HepG2 (cell line): ENCODE results near the gene FBLL1. TPM values are rescaled to one million over a fixed set of nuclear protein-coding genes. Genes with fewer than 3 reads are reported as not detected.

Experiments used
- AHR ChIP-seq: IDR thresholded peaks from 2 replicates; pipeline ENCODE4 v1.6.1; 2018; ENCODE audit warnings: missing genetic modification reagents, missing compliant biosample characterization
- FOXA1 ChIP-seq, 2 experiments: fragments of 450-650 bp in 1 of 2; sonication (generic) in 1 of 2; formaldehyde crosslinking in 1 of 2; IDR thresholded peaks; 2 replicates each; pipeline versions ENCODE4 v1.4.0 to v1.6.1; 2016 to 2020; ENCODE audit warnings: missing genetic modification reagents in 1 of 2
- JUNB ChIP-seq: sonication (generic); formaldehyde crosslinking; IDR thresholded peaks from 2 replicates; pipeline ENCODE4 v1.8.0; 2022; ENCODE audit warnings: missing genetic modification reagents, mild to moderate bottlenecking, borderline replicate concordance
- JUND ChIP-seq: sonication (generic); formaldehyde crosslinking; IDR thresholded peaks from 2 replicates; pipeline ENCODE4 v1.8.0; 2022; ENCODE audit warnings: mild to moderate bottlenecking, missing genetic modification reagents
- MBD4 ChIP-seq: IDR thresholded peaks from 2 replicates; pipeline ENCODE4 v1.6.1; 2012; ENCODE audit warnings: low read length, inconsistent platforms, borderline replicate concordance
- MXD4 ChIP-seq: IDR thresholded peaks from 2 replicates; pipeline ENCODE4 v1.6.1; 2016; ENCODE audit warnings: mild to moderate bottlenecking, missing biosample characterization, missing genetic modification reagents
- ONECUT2 ChIP-seq: sonication (generic); formaldehyde crosslinking; IDR thresholded peaks from 2 replicates; pipeline ENCODE4 v1.4.0; 2020; ENCODE audit warnings: missing genetic modification reagents
- SCMH1 ChIP-seq: sonication (generic); formaldehyde crosslinking; IDR thresholded peaks from 2 replicates; pipeline ENCODE4 v1.9.0; 2021; ENCODE audit warnings: missing genetic modification reagents, mild to moderate bottlenecking, borderline replicate concordance
- SP4 ChIP-seq: sonication (generic); formaldehyde crosslinking; IDR thresholded peaks from 2 replicates; pipeline ENCODE4 v1.8.1; 2023; ENCODE audit warnings: mild to moderate bottlenecking, missing genetic modification reagents
- STAT5B ChIP-seq: sonication (generic); formaldehyde crosslinking; IDR thresholded peaks from 2 replicates; pipeline ENCODE4 v1.4.0; 2020; ENCODE audit warnings: missing genetic modification reagents
- XBP1 ChIP-seq: sonication (generic); formaldehyde crosslinking; IDR thresholded peaks from 2 replicates; pipeline ENCODE4 v1.5.0; 2020; ENCODE audit warnings: missing genetic modification reagents
- ZFY ChIP-seq: sonication (generic); formaldehyde crosslinking; IDR thresholded peaks from 2 replicates; pipeline ENCODE4 v1.4.0; 2020; ENCODE audit warnings: missing genetic modification reagents
- ZFYVE20 ChIP-seq: sonication (generic); formaldehyde crosslinking; IDR thresholded peaks from 2 replicates; pipeline ENCODE4 v1.8.0; 2023; ENCODE audit warnings: low read depth, mild to moderate bottlenecking, moderate library complexity, missing genetic modification reagents, borderline replicate concordance
- ZNF232 ChIP-seq: sonication (generic); formaldehyde crosslinking; IDR thresholded peaks from 2 replicates; pipeline ENCODE4 v1.4.0; 2020; ENCODE audit warnings: missing genetic modification reagents, borderline replicate concordance
- ZNF451 ChIP-seq: sonication (generic); formaldehyde crosslinking; IDR thresholded peaks from 2 replicates; pipeline ENCODE4 v1.5.0; 2020; ENCODE audit warnings: mild to moderate bottlenecking, missing genetic modification reagents
- ZNF607 ChIP-seq: sonication (generic); formaldehyde crosslinking; IDR thresholded peaks from 2 replicates; pipeline ENCODE4 v1.5.1; 2020; ENCODE audit warnings: missing genetic modification reagents, mild to moderate bottlenecking, borderline replicate concordance
- ZNF709 ChIP-seq: sonication (generic); formaldehyde crosslinking; IDR thresholded peaks from 2 replicates; pipeline ENCODE4 v1.5.0; 2020; ENCODE audit warnings: mild to moderate bottlenecking, missing genetic modification reagents
- ZNF792 ChIP-seq: IDR thresholded peaks from 2 replicates; pipeline ENCODE4 v1.6.1; 2016
- ZNF839 ChIP-seq: sonication (generic); formaldehyde crosslinking; IDR thresholded peaks from 2 replicates; pipeline ENCODE4 v1.4.0; 2020; ENCODE audit warnings: missing genetic modification reagents, mild to moderate bottlenecking, borderline replicate concordance
- polyA plus RNA-seq, 8 experiments: library from polyadenylated mRNA; depleted of rRNA in 3 of 8; stranded (reverse) in 7 of 8; unstranded in 1 of 8; fragments of >200 nt; fragmentation: Illumina TruSeq in 4 of 8; extraction: Trizol in 4 of 8; gene quantifications; 2 replicates each; pipeline versions ENCODE4 v1.2.1 to v1.2.3, GENCODE V29; 2011 to 2016; ENCODE audit warnings: low read depth in 4 of 8, missing spikeins in 1 of 8, mixed read lengths in 1 of 8; ENCODE audit not compliant: insufficient read depth in 1 of 8
- total RNA-seq, 5 experiments: library from RNA; depleted of rRNA; stranded (reverse); fragments of >200 nt; fragmentation: Illumina TruSeq; extraction: Trizol; gene quantifications; 2 replicates each; pipeline ENCODE4 v1.2.3, GENCODE V29; 2016; ENCODE audit warnings: low read depth in 1 of 5
- TF ChIP-seq, protein P1 (sequence below): sonication (generic); formaldehyde crosslinking; IDR thresholded peaks from 2 replicates; pipeline ENCODE4 v1.4.0; 2020; ENCODE audit warnings: missing genetic modification reagents
- TF ChIP-seq, protein P2 (sequence below): sonication (generic); formaldehyde crosslinking; IDR thresholded peaks from 2 replicates; pipeline ENCODE4 v1.5.0; 2020; ENCODE audit warnings: mild to moderate bottlenecking, missing genetic modification reagents, moderate library complexity
- TF ChIP-seq, protein P3 (sequence below): sonication (generic); formaldehyde crosslinking; IDR thresholded peaks from 2 replicates; pipeline ENCODE4 v1.4.0; 2020; ENCODE audit warnings: missing genetic modification reagents, low read depth, mild to moderate bottlenecking, borderline replicate concordance
- TF ChIP-seq, protein P4 (sequence below): IDR thresholded peaks from 2 replicates; pipeline ENCODE4 v1.6.1; 2016; ENCODE audit warnings: missing genetic modification reagents, missing compliant biosample characterization

Gene FBLL1
- total and polyA plus RNA-seq, 2 of the 13 experiments (the other 11 are each of a cell fraction or from before 2014, with no cell fraction given), result 0.17 to 0.18 TPM

DNA sequence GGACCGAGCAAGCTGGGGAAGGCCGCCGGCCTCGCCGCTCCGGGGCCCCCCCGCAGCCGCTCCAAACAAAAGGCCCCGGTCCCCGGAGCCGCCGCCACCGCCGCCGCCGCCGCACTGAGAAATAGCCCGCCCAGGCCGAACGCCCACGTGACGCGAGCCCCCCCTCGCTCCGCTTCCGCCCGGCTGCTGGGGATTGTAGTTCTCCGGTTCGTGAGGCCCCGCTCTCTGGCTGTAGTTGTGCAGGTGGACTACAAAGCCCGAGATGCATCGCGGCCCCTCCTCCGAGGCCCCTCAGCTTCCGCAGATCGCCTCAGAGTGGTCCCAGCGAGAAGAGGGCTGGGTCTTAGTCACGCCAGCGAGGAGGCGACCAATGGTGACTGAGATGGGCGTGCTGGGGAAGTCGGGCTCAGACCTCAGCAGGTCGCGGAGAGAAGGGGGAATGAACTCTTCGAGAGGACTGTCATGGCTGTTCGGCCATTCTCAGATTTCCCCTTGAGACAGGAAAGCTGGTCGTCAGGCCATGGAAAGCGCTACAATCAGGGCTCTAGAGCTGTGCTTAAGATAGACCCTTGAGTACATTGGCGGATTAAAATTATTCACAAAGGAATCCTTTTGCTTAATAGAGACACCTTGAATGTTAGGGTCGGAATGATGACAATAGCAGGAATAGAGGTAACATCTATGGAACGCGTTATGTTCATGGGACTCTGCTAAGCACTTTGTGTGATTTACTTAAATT lies 50.6 kb downstream of the FBLL1 start (continued):
- TF ChIP-seq ONECUT2 (CRISPR knock-in tag) (no peak), MXD4 (CRISPR knock-in tag) (0 out of 2 replicates have a peak, but pooled peaks have one; percentile 4), ZFY (CRISPR knock-in tag) (peak; percentile 91), XBP1 (CRISPR knock-in tag) (no peak), ZFYVE20 (CRISPR knock-in tag) (no peak), JUNB (no peak), FOXA1 (IDR thresholded peaks at IDR 0.05) (no peak), FOXA1 (CRISPR knock-in tag; IDR thresholded peaks at IDR 0.05) (no peak), ZNF232 (CRISPR knock-in tag) (no peak), ZNF839 (CRISPR knock-in tag) (no peak), ZNF792 (peak; percentile 43; the same call in 1 of the 2 replicates), SP4 (CRISPR knock-in tag) (peak; percentile 98), STAT5B (CRISPR knock-in tag) (no peak), MBD4 (no peak), AHR (peak; percentile 34; the same call in 1 of the 2 replicates), JUND (no peak), ZNF451 (peak; percentile 44; the same call in 1 of the 2 replicates), SCMH1 (CRISPR knock-in tag) (no peak), ZNF709 (CRISPR knock-in tag) (peak; percentile 71), ZNF607 (CRISPR knock-in tag) (peak; percentile 39; the same call in 1 of the 2 replicates)
- TF ChIP-seq, protein P1, sequence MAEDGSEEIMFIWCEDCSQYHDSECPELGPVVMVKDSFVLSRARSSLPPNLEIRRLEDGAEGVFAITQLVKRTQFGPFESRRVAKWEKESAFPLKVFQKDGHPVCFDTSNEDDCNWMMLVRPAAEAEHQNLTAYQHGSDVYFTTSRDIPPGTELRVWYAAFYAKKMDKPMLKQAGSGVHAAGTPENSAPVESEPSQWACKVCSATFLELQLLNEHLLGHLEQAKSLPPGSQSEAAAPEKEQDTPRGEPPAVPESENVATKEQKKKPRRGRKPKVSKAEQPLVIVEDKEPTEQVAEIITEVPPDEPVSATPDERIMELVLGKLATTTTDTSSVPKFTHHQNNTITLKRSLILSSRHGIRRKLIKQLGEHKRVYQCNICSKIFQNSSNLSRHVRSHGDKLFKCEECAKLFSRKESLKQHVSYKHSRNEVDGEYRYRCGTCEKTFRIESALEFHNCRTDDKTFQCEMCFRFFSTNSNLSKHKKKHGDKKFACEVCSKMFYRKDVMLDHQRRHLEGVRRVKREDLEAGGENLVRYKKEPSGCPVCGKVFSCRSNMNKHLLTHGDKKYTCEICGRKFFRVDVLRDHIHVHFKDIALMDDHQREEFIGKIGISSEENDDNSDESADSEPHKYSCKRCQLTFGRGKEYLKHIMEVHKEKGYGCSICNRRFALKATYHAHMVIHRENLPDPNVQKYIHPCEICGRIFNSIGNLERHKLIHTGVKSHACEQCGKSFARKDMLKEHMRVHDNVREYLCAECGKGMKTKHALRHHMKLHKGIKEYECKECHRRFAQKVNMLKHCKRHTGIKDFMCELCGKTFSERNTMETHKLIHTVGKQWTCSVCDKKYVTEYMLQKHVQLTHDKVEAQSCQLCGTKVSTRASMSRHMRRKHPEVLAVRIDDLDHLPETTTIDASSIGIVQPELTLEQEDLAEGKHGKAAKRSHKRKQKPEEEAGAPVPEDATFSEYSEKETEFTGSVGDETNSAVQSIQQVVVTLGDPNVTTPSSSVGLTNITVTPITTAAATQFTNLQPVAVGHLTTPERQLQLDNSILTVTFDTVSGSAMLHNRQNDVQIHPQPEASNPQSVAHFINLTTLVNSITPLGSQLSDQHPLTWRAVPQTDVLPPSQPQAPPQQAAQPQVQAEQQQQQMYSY (CRISPR knock-in tag), result no peak
- TF ChIP-seq, protein P2, sequence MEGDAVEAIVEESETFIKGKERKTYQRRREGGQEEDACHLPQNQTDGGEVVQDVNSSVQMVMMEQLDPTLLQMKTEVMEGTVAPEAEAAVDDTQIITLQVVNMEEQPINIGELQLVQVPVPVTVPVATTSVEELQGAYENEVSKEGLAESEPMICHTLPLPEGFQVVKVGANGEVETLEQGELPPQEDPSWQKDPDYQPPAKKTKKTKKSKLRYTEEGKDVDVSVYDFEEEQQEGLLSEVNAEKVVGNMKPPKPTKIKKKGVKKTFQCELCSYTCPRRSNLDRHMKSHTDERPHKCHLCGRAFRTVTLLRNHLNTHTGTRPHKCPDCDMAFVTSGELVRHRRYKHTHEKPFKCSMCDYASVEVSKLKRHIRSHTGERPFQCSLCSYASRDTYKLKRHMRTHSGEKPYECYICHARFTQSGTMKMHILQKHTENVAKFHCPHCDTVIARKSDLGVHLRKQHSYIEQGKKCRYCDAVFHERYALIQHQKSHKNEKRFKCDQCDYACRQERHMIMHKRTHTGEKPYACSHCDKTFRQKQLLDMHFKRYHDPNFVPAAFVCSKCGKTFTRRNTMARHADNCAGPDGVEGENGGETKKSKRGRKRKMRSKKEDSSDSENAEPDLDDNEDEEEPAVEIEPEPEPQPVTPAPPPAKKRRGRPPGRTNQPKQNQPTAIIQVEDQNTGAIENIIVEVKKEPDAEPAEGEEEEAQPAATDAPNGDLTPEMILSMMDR (CRISPR knock-in tag), result no peak
- TF ChIP-seq, protein P3, sequence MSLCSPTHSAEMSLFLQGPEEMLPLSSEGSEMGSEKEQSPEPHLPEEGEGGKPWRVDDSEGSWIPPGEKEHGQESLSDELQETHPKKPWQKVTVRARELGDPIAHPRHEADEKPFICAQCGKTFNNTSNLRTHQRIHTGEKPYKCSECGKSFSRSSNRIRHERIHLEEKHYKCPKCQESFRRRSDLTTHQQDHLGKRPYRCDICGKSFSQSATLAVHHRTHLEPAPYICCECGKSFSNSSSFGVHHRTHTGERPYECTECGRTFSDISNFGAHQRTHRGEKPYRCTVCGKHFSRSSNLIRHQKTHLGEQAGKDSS (CRISPR knock-in tag), result no peak
- TF ChIP-seq, protein P4, sequence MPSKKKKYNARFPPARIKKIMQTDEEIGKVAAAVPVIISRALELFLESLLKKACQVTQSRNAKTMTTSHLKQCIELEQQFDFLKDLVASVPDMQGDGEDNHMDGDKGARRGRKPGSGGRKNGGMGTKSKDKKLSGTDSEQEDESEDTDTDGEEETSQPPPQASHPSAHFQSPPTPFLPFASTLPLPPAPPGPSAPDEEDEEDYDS (CRISPR knock-in tag), result peak; percentile 96
